GM23248 (cell line): ENCODE data around the gene WWOX. TPM values are rescaled to one million over a fixed set of nuclear protein-coding genes. Genes with fewer than 3 reads are reported as not detected.

Source experiments
- DNase-seq: peaks from one replicate; pipeline ENCODE4 v3.0.0-alpha.2; 2015
- H2AFZ ChIP-seq: fragments of 200-600 bp; sonication (generic); 2 replicates; pipeline ENCODE4 v1.6.1; 2016; ENCODE audit warnings: antibody characterized with exemption
- H3F3A ChIP-seq: fragments of 200-600 bp; sonication (generic); 2 replicates; pipeline ENCODE4 v1.6.1; 2016; ENCODE audit warnings: mild to moderate bottlenecking, antibody characterized with exemption, mixed run types; ENCODE audit not compliant: insufficient read depth
- H3K27ac ChIP-seq: fragments of 200-600 bp; sonication (generic); 2 replicates; pipeline ENCODE4 v1.5.1; 2016; ENCODE audit warnings: mild to moderate bottlenecking
- H3K27me3 ChIP-seq: fragments of 200-600 bp; sonication (generic); replicated peaks from 2 replicates; pipeline ENCODE4 v1.6.1; 2016; ENCODE audit warnings: mild to moderate bottlenecking; ENCODE audit not compliant: insufficient read depth
- H3K36me3 ChIP-seq: fragments of 200-600 bp; sonication (generic); 2 replicates; pipeline ENCODE4 v1.6.1; 2016; ENCODE audit warnings: low read depth, mild to moderate bottlenecking
- H3K4me1 ChIP-seq: fragments of 200-600 bp; sonication (generic); 2 replicates; pipeline ENCODE4 v1.6.1; 2016; ENCODE audit warnings: mild to moderate bottlenecking; ENCODE audit not compliant: insufficient read depth
- H3K4me2 ChIP-seq: fragments of 200-600 bp; sonication (generic); one replicate; pipeline ENCODE4 v1.6.1; 2016; ENCODE audit warnings: mild to moderate bottlenecking; ENCODE audit not compliant: unreplicated experiment
- H3K4me3 ChIP-seq: fragments of 200-600 bp; sonication (generic); 2 replicates; pipeline ENCODE4 v1.5.1; 2016; ENCODE audit warnings: mild to moderate bottlenecking
- H3K79me2 ChIP-seq: fragments of 200-600 bp; sonication (generic); 2 replicates; pipeline ENCODE4 v1.6.1; 2016; ENCODE audit warnings: mild to moderate bottlenecking; ENCODE audit not compliant: insufficient read depth
- H3K9ac ChIP-seq: fragments of 200-600 bp; sonication (generic); 2 replicates; pipeline ENCODE4 v1.6.1; 2016; ENCODE audit warnings: mild to moderate bottlenecking
- H3K9me2 ChIP-seq: fragments of 200-600 bp; sonication (generic); 2 replicates; pipeline ENCODE4 v1.6.1; 2016; ENCODE audit warnings: mixed run types, mild to moderate bottlenecking, moderate library complexity; ENCODE audit not compliant: insufficient read depth
- H3K9me3 ChIP-seq: fragments of 200-600 bp; sonication (generic); one replicate; pipeline ENCODE4 v1.6.1; 2017; ENCODE audit warnings: low read depth
- H4K20me1 ChIP-seq: fragments of 200-600 bp; sonication (generic); 2 replicates; pipeline ENCODE4 v1.6.0; 2016; ENCODE audit not compliant: insufficient read depth
- EZH2 ChIP-seq: fragments of 200-600 bp; sonication (generic); IDR thresholded peaks from 2 replicates; pipeline ENCODE4 v1.6.1; 2018; ENCODE audit warnings: antibody characterized with exemption, mild to moderate bottlenecking; ENCODE audit not compliant: insufficient read depth, poor library complexity, severe bottlenecking
- EZH2phosphoT487 ChIP-seq: fragments of 200-600 bp; sonication (generic); IDR thresholded peaks from 2 replicates; pipeline ENCODE4 v1.6.1; 2018; ENCODE audit warnings: antibody characterized with exemption, moderate library complexity, mild to moderate bottlenecking, low read depth; ENCODE audit not compliant: insufficient read depth
- WGBS, 2 experiments: methylation state at CpG; one replicate each; pipeline ENCODE4 v1.1.6; 2015 to 2017; ENCODE audit warnings: low lambda C conversion rate in 2 of 2, low coverage in 1 of 2; ENCODE audit errors: missing lambda C conversion rate in 2 of 2; 5-methylcytosine and 5-hydroxymethylcytosine counted together
- in situ Hi-C: fragments of 300-500 bp; cut with MboI; formaldehyde crosslinking; loops from 2 replicates; pipeline ENCODE4 v1.15.0; 2020
- polyA plus RNA-seq: library from polyadenylated mRNA; unstranded; fragments of >200 nt; fragmentation: Nextera tagmentation; extraction: Ambion mirVana; gene quantifications from 2 replicates; pipeline ENCODE4 v1.2.1, GENCODE V29; 2016
- total RNA-seq: library from RNA; depleted of rRNA; stranded (reverse); fragments of >200 nt; shearing (Covaris generic); gene quantifications from 2 replicates; pipeline ENCODE4 v1.2.3, GENCODE V29; 2014

WWOX gene
- total and polyA plus RNA-seq, 2 experiments from 2014 or later = 4.5 to 6.6 TPM

DNA sequence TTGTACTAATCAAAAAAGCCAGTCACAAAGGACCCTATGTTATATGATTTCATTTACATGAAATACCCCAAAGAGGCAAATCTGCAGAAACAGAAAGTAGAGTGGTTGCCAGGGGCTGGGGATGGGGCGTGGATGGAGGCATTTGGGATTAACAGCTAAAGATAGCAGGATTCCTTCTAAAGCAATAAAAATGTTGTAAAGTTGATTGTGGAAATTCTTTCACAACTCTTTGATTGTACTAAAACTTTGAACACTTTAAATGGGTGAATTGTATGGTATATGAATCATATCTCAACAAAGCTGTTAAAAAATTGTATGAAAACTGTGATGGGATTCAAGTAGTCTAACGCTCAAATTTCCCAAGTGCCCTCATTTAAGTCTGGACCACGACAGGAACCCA, 870.3 kb downstream of the WWOX start:
- H3F3A ChIP-seq = no peaks in the 10 kb centered on the region
- in situ Hi-C loops = no loop called here
- H3K9ac ChIP-seq = no peak overlapping the region
- 21% methylated on average over 3 of the region's 3 CpGs for WGBS, 2 experiments
- H4K20me1 ChIP-seq = no peaks in the 10 kb centered on the region
- H3K9me2 ChIP-seq = no peaks in the 10 kb centered on the region
- no peak overlapping the region for H3K4me3 ChIP-seq
- no peak overlapping the region for H3K27ac ChIP-seq
- no peaks in the 10 kb centered on the region for H3K79me2 ChIP-seq
- no peaks in the 10 kb centered on the region for H3K4me1 ChIP-seq
- no peaks in the 10 kb centered on the region for H3K9me3 ChIP-seq
- TF ChIP-seq EZH2 (no peak), EZH2phosphoT487 (no peak)
- no peak overlapping the region for H3K4me2 ChIP-seq
- no peaks in the 10 kb centered on the region for H3K27me3 ChIP-seq
- no peak for DNase-seq
- no peak overlapping the region for H2AFZ ChIP-seq
- H3K36me3 ChIP-seq = no peaks in the 10 kb centered on the region

DNA sequence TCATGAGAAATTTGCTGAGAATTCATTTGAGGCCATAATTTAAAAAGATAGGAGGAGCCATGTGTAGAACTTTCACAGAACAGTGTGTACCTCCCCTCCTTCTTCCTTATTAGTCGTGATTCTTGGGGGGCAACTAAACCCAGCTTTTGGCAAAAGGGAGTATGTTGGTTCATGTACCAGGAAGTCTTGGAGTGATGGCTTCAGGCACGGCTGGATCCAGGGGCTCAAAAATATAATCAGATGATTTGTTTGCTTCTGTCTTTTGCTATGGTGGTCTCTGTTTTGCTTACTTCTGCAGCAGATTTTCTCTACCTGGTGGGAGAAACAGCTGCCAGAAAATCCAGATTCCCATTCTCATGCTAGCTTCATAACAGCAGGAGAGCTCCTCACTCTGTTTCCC, 871.2 kb downstream of the WWOX start:
- WGBS, 2 experiments = 40 to 43% methylated on average over 2 of the region's 2 CpGs
- Histone ChIP-seq H4K20me1 (no peaks in the 10 kb centered on the region), H3K9me3 (no peaks in the 10 kb centered on the region)

DNA sequence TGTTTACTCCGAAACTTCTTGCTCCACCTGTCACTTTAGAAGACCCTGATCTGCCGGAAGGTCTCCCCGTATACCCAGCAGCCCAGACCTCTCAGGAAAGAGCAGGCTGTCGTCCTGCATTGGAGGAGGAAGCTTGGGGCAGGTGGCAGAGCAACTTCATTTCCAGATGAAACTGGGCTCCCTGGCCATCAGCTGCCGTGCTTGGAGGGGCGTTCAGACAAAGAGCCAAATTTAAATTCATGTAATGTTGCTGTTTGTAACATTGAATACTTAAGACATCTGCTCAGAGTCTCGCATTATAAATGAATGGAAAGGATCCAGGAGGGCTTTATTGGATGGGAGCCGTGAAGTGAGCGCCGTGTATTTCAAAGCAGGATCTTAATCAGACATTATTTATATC, 872.6 kb downstream of the WWOX start:
- Histone ChIP-seq H3K9ac (no peak overlapping the region), H3K9me3 (no peaks in the 10 kb centered on the region), H3K4me1 (no peaks in the 10 kb centered on the region), H4K20me1 (no peaks in the 10 kb centered on the region), H3F3A (no peaks in the 10 kb centered on the region), H3K4me2 (no peak overlapping the region), H3K9me2 (no peaks in the 10 kb centered on the region), H3K4me3 (no peak overlapping the region), H3K36me3 (no peaks in the 10 kb centered on the region), H2AFZ (no peak overlapping the region), H3K27ac (no peak overlapping the region), H3K79me2 (no peaks in the 10 kb centered on the region), H3K27me3 (no peaks in the 10 kb centered on the region)
- no peak for TF ChIP-seq EZH2
- TF ChIP-seq EZH2phosphoT487 = no peak
- in situ Hi-C loops = no loop called here
- WGBS, 2 experiments = 54 to 55% methylated on average over 10 of the region's 10 CpGs
- no peak for DNase-seq

More for the DNA sequence above, 871.2 kb downstream of the WWOX start:
- in situ Hi-C loops = no loop called here
- no peak overlapping the region for H3K4me3 ChIP-seq
- H3K4me1 ChIP-seq = no peaks in the 10 kb centered on the region
- TF ChIP-seq EZH2 = no peak
- TF ChIP-seq EZH2phosphoT487 = no peak
- no peaks in the 10 kb centered on the region for H3K79me2 ChIP-seq
- H3K4me2 ChIP-seq = no peak overlapping the region
- DNase-seq = no peak
- H2AFZ ChIP-seq = no peak overlapping the region
- no peaks in the 10 kb centered on the region for H3K36me3 ChIP-seq
- H3K9me2 ChIP-seq = no peaks in the 10 kb centered on the region
- no peak overlapping the region for H3K27ac ChIP-seq
- H3K27me3 ChIP-seq = no peaks in the 10 kb centered on the region
- H3K9ac ChIP-seq = no peak overlapping the region
- no peaks in the 10 kb centered on the region for H3F3A ChIP-seq

DNA sequence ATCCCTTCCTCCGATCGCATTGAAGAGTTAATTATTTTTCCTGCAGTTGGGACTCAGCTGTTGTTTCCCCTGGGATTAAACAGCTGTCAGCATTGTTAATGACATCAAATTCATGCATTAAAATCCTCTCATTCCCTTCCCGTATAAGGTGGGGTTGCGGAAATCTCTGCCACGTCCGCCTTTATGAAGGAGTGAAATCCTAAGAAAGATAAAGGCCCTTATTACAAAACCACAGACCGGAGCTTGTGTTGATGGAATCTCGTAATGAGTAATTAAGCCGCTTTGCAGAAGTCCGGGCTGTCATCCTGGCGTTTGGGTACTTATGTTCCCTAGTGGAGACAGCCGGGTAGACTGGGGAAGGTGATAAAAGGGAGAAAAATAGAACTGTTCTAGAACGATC, 873.5 kb downstream of the WWOX start:
- no peak for DNase-seq
- H3K9ac ChIP-seq = no peak overlapping the region
- H3K9me2 ChIP-seq = no peaks in the 10 kb centered on the region
- WGBS, 2 experiments = 72 to 73% methylated on average over 13 of the region's 13 CpGs
- TF ChIP-seq EZH2 = no peak
- no peak for TF ChIP-seq EZH2phosphoT487
- in situ Hi-C loops = no loop called here
- H3K36me3 ChIP-seq = no peaks in the 10 kb centered on the region
- H3K4me1 ChIP-seq = no peaks in the 10 kb centered on the region
- no peaks in the 10 kb centered on the region for H3K27me3 ChIP-seq
- H3K27ac ChIP-seq = no peak overlapping the region
- no peaks in the 10 kb centered on the region for H3F3A ChIP-seq
- H3K79me2 ChIP-seq = no peaks in the 10 kb centered on the region
- H3K4me3 ChIP-seq = no peak overlapping the region
- no peak overlapping the region for H3K4me2 ChIP-seq
- H2AFZ ChIP-seq = no peak overlapping the region
- H3K9me3 ChIP-seq = no peaks in the 10 kb centered on the region
- H4K20me1 ChIP-seq = no peaks in the 10 kb centered on the region

DNA sequence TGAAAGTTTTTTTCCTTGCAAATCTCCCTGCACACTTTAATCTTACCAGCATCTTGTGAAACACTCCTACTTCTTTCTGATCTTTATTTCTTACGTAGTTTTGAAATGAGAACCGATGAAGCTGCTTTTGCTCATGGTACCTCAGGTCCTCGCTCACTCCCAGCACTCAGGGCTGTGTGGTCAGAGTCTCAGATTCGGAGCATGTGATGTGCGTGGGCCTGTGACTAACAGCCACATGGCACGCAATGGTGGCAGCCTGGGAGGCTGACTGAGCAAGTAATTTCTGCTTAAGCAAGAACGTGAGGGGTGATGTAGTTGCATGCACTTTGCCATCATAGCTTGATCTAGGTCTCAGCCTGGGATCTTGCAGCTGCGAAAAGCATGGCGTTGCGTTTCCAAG, 876.8 kb downstream of the WWOX start:
- Histone ChIP-seq H4K20me1 (no peaks in the 10 kb centered on the region), H3K4me2 (no peak overlapping the region), H3K9ac (no peak overlapping the region), H3K4me3 (no peak overlapping the region), H3K36me3 (no peaks in the 10 kb centered on the region), H3F3A (no peaks in the 10 kb centered on the region), H3K79me2 (no peaks in the 10 kb centered on the region), H2AFZ (no peak overlapping the region), H3K4me1 (no peaks in the 10 kb centered on the region), H3K27me3 (no peaks in the 10 kb centered on the region), H3K9me3 (no peaks in the 10 kb centered on the region), H3K27ac (no peak overlapping the region), H3K9me2 (no peaks in the 10 kb centered on the region)
- WGBS, 2 experiments = 66 to 72% methylated on average over 10 of the region's 10 CpGs
- DNase-seq = no peak
- in situ Hi-C loops = no loop called here
- TF ChIP-seq EZH2phosphoT487 = no peak
- no peak for TF ChIP-seq EZH2
